ENCODE data around the gene EAF1. TPM values are rescaled to one million over a fixed set of nuclear protein-coding genes. Genes with fewer than 3 reads are reported as not detected.

The EAF1 gene
- total RNA-seq, 6 experiments from 2014 or later, result 13.9 to 17.2 (median 15.8) TPM

DNA sequence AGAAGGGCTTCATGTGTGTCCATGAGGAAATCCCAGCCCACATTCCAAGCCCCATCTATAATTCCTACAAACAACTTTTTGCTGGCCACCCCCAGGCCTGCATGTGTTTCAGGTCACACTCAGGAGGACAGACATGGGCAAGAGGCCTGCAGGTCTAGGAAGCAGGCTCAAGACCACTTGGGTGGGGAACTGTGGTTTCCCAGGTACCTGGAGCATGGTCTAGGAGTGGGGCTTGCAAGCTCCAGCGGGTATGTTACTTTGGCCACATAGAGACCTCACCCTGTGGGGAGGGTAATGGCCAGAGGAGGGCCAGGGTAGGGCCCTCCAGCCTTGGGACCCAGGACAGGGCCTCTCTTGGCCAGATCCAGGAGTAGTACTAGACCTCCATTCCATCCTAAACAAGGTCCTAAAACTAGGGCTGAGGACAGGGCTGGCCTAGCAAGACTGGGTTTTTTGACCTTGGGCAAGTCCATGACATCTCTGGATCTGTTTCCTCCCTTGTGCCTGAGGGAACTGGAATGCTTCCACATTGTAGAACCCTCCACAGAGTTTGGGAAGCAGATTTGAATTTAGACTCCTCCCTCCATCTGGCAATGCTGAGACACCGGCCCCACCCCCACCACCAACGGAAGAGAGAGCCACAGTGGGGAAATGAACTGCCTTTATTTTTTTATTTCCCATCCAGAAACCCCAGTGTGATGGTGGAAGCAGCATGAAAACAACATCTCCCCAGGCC is 22.3 kb downstream of the EAF1 start:
- TF ChIP-seq, protein P1, sequence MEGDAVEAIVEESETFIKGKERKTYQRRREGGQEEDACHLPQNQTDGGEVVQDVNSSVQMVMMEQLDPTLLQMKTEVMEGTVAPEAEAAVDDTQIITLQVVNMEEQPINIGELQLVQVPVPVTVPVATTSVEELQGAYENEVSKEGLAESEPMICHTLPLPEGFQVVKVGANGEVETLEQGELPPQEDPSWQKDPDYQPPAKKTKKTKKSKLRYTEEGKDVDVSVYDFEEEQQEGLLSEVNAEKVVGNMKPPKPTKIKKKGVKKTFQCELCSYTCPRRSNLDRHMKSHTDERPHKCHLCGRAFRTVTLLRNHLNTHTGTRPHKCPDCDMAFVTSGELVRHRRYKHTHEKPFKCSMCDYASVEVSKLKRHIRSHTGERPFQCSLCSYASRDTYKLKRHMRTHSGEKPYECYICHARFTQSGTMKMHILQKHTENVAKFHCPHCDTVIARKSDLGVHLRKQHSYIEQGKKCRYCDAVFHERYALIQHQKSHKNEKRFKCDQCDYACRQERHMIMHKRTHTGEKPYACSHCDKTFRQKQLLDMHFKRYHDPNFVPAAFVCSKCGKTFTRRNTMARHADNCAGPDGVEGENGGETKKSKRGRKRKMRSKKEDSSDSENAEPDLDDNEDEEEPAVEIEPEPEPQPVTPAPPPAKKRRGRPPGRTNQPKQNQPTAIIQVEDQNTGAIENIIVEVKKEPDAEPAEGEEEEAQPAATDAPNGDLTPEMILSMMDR (IDR thresholded peaks at IDR 0.05), result no peak
- H3K9me3 Mint-ChIP-seq, result no peaks in the 10 kb centered on the region
- no peaks in the 10 kb centered on the region; the same call in 1 of the 2 replicates for H3K36me3 Mint-ChIP-seq (ENCODE audit: low read depth)
- H3K27me3 Mint-ChIP-seq (ENCODE audit: insufficient read depth), result no peaks in the 10 kb centered on the region; the same call in none of the 2 replicates
- no peak overlapping the region for H3K27ac Mint-ChIP-seq
- no peak for DNase-seq
- no peaks in the 10 kb centered on the region for H3K4me1 Mint-ChIP-seq (ENCODE audit: low read depth)
- H3K4me3 Mint-ChIP-seq, result no peak overlapping the region

DNA sequence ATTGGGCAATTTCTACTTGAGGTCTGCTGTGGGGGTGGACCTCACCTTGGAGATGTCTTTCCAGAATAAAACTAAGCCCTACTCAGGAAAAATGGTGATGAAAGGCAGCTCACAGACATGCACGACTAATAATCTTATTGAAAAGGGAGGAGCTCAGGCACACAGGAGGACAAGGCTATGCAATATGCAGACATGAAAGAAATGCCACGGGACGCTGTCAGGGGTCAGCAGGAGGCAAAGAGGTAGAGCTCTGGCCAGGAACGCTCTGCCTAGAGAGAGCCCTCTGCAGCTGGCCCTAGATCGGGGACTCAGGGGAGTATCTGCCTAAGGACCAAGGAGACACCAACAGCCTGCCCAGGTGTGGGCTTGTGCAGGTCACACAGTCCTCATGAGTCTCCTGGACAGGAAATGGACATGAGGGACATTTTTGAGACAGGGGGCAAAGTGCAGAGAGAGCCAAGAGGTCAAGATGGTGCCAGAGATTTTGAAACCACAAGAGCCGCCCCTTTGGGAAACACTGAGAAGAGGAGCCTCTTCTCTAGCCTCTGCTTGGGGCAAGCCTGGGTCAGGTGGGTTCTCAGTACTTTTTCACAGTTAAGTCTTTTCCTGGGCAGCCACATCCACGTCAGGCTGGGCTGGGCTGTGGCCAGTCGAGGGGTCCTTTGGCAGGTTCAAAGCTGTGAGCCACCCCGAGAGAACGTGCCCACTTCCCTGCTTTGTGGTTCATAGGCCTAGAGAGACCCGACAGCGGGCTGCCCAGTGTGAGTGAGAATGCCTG is 23.2 kb downstream of the EAF1 start:
- Mint-ChIP-seq H3K27me3 (ENCODE audit: insufficient read depth) (no peaks in the 10 kb centered on the region; the same call in none of the 2 replicates), H3K4me1 (ENCODE audit: low read depth) (no peaks in the 10 kb centered on the region), H3K9me3 (no peaks in the 10 kb centered on the region), H3K4me3 (no peak overlapping the region), H3K27ac (no peak overlapping the region), H3K36me3 (ENCODE audit: low read depth) (no peaks in the 10 kb centered on the region)
- no peak for DNase-seq
- TF ChIP-seq, protein P1 (IDR thresholded peaks at IDR 0.05), result no peak

DNA sequence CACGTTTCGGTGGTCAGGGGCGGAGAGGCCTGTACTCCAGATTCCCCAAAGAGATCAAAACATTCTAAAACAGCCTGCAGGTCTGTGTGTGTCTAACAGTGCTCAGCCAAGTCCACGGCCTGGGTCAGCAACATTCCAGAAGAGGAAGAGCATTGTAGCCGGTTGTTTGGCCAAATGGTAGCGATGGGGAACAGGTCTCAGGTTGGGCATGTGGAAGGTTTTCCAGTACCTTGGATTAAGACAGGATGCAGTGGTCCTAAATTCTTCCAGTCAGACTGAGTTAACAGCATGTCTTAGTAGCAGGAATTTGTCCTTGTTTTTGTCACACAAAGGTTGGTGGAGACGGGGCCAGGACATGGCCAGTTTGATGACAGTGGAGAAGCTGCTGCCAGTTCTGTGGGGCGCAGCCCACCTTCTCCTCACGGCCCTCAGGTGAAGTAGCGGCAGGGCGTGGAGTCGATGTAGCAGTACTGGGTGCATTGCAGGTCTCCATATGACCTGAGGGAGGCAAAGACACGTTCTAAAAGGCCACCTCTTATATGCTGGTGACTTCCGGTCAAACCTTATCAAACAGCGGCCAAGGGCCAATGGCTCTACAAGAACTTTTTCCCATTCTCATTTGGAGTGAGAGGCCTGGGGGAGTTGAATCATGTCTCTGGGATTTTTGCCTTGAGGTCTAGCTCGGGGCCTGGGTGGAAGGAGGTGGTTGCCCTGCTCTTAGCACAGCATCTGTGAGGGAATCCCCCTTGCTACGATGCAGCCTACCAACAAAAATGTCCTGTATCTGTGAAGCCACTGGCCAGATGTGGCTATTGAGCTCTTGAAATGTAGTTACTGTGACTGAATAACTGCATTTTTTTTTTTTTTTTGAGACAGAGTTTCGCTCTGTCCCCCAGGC is 24.1 kb downstream of the EAF1 start:
- Mint-ChIP-seq H3K4me1 (ENCODE audit: low read depth) (no peaks in the 10 kb centered on the region), H3K27me3 (ENCODE audit: insufficient read depth) (peaks cover 2% of the 10 kb centered on the region), H3K27ac (no peak overlapping the region), H3K4me3 (no peak overlapping the region), H3K9me3 (no peaks in the 10 kb centered on the region), H3K36me3 (ENCODE audit: low read depth) (no peaks in the 10 kb centered on the region)
- no peak for DNase-seq
- TF ChIP-seq, protein P1 (IDR thresholded peaks at IDR 0.05), result no peak

DNA sequence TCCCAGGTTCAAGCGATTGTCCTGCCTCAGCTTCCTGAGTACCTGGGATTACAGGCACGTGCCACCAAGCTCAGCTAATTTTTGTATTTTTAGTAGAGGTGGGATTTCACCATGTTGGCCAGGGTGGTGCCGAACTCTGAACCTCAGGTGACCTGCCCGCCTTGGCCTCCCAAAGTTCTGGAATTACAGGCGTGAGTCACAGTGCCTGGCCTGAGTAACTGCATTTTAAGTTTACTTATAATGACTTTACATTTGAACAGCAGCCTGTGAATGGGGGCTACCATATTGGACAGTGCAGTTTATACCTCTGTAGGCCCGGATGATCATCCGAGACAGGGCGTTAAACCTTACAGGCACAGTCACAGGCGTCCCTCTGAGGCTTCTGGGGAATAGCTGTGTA is 24.8 kb downstream of the EAF1 start:
- Mint-ChIP-seq H3K27me3 (ENCODE audit: insufficient read depth) (peaks cover 5% of the 10 kb centered on the region), H3K36me3 (ENCODE audit: low read depth) (no peaks in the 10 kb centered on the region), H3K4me1 (ENCODE audit: low read depth) (no peaks in the 10 kb centered on the region), H3K4me3 (no peak overlapping the region), H3K9me3 (no peaks in the 10 kb centered on the region), H3K27ac (no peak overlapping the region)
- DNase-seq, result no peak
- TF ChIP-seq, protein P1 (IDR thresholded peaks at IDR 0.05), result no peak

DNA sequence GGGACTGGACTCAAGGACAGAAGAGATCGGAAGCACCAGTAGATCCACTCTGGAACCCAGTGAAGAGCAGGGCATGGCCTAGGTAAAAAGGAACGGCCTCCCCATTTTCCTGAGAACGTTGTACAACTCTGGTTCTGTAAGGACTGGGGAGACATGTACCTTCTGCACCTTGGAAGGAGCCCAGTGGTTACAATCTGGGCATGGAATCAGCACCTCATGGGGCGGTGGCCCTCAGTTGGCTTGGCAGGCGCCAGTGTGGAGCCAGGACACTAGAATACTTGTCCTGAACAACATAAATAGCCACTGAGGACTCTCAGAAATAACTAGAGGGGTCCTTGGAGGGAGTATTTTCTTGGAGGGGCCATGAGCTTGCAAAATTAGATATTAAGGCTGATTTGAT is 25.6 kb downstream of the EAF1 start:
- Mint-ChIP-seq H3K4me1 (ENCODE audit: low read depth) (no peaks in the 10 kb centered on the region), H3K9me3 (no peaks in the 10 kb centered on the region), H3K36me3 (ENCODE audit: low read depth) (no peaks in the 10 kb centered on the region), H3K27me3 (ENCODE audit: insufficient read depth) (peaks cover 5% of the 10 kb centered on the region), H3K4me3 (no peak overlapping the region), H3K27ac (no peak overlapping the region)
- TF ChIP-seq, protein P1 (IDR thresholded peaks at IDR 0.05), result no peak
- no peak for DNase-seq

All from HFFc6 (cell line).